Fibroblast of villous mesenchyme (primary cell): ENCODE results near the gene TMEM213. TPM values are rescaled to one million over a fixed set of nuclear protein-coding genes. Genes with fewer than 3 reads are reported as not detected.

Experiments
- DNase-seq: peaks from one replicate; pipeline ENCODE4 v3.0.0-alpha.2; 2010; ENCODE audit warnings: low read depth
- H3K4me3 ChIP-seq: 2 replicates; pipeline ENCODE4 v1.5.1; 2011; ENCODE audit warnings: low read depth, mild to moderate bottlenecking, low read length
- CTCF ChIP-seq: IDR thresholded peaks from 2 replicates; pipeline ENCODE4 v1.5.1; 2012; ENCODE audit warnings: low read depth, mild to moderate bottlenecking, low read length; ENCODE audit not compliant: insufficient read depth
- small RNA-seq: library from RNA; depleted of rRNA; stranded (forward); fragments of <200 nt; gene quantifications from one replicate; pipeline ENCODE3, GENCODE V24; 2012
- total RNA-seq: library from RNA; depleted of rRNA; stranded (reverse); fragments of >200 nt; gene quantifications from 2 replicates; pipeline ENCODE4 v1.2.3, GENCODE V29; 2012

TMEM213 gene
- total RNA-seq, 1 donor = not detected

GRCh38 chr7:138885383-138886147, 87.8 kb downstream of the TMEM213 start:
- H3K4me3 ChIP-seq = no peak overlapping the region
- TF ChIP-seq CTCF = no peak
- no peak for DNase-seq

- no peak overlapping the region for H3K4me3 ChIP-seq
- TF ChIP-seq CTCF = peak; percentile 66
- DNase-seq = peak; percentile 78
Observed at GRCh38 chr7:138886501-138886917, 88.7 kb downstream of the TMEM213 start.

GRCh38 chr7:138887085-138887710, 89.4 kb downstream of the TMEM213 start:
- TF ChIP-seq CTCF = no peak
- H3K4me3 ChIP-seq = no peak overlapping the region
- no peak for DNase-seq

Small RNAs within 50 kb of the gene (small RNA-seq; reads per million reads assigned to genes)
- not detected for gene RNU6-1272P

Other genes with a start within 250 kb of the TMEM213 start
- not detected in 2 replicates for gene SVOPL, start 96.6 kb upstream of the TMEM213 start, total RNA-seq
- under 0.01 TPM in 1 of 2 replicates, not detected in the other for gene ATP6V0A4, start 202 bp downstream of the TMEM213 start, total RNA-seq
- gene KIAA1549, start 183.4 kb downstream of the TMEM213 start, total RNA-seq = 1.6 and 2.6 TPM in 2 replicates
- gene ZC3HAV1L, start 238.0 kb downstream of the TMEM213 start, total RNA-seq = 13.9 and 21.2 TPM in 2 replicates